ENCODE measurements around the gene BMPR2. TPM values are rescaled to one million over a fixed set of nuclear protein-coding genes. Genes with fewer than 3 reads are reported as not detected.
A peak's percentile ranks its signal among the peaks of the same experiment; 100 is the strongest.

BMPR2 gene
- total RNA-seq, 1 donor: 44.2 TPM

DNA sequence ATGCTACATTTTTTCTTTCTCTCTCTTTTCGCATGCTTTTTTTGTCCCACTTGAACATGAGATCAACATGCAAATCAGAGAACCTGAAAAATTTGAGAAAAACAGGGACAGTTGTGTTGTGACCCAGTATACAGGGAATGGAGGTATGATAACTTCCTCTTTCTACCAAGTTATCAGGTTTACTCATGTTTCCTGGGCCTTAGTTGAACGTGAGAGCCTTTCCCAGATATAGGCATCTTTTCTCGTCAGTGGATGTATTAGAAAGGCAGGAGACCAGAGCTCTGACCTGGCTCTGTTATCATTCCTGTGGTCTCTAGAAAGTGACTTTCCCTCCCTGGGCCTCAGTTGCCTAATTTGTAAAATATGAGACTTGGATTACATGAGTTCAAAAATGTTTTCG is 228.6 kb downstream of the BMPR2 start:
- no peak for DNase-seq (ENCODE audit: insufficient read length, low spot score, missing footprints)
- TF ChIP-seq, protein P1, sequence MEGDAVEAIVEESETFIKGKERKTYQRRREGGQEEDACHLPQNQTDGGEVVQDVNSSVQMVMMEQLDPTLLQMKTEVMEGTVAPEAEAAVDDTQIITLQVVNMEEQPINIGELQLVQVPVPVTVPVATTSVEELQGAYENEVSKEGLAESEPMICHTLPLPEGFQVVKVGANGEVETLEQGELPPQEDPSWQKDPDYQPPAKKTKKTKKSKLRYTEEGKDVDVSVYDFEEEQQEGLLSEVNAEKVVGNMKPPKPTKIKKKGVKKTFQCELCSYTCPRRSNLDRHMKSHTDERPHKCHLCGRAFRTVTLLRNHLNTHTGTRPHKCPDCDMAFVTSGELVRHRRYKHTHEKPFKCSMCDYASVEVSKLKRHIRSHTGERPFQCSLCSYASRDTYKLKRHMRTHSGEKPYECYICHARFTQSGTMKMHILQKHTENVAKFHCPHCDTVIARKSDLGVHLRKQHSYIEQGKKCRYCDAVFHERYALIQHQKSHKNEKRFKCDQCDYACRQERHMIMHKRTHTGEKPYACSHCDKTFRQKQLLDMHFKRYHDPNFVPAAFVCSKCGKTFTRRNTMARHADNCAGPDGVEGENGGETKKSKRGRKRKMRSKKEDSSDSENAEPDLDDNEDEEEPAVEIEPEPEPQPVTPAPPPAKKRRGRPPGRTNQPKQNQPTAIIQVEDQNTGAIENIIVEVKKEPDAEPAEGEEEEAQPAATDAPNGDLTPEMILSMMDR (IDR thresholded peaks at IDR 0.05; ENCODE audit: extremely low read depth, low read depth, low read length): no peak
- H3K4me3 ChIP-seq (ENCODE audit: insufficient read depth, low read length): no peak overlapping the region

DNA sequence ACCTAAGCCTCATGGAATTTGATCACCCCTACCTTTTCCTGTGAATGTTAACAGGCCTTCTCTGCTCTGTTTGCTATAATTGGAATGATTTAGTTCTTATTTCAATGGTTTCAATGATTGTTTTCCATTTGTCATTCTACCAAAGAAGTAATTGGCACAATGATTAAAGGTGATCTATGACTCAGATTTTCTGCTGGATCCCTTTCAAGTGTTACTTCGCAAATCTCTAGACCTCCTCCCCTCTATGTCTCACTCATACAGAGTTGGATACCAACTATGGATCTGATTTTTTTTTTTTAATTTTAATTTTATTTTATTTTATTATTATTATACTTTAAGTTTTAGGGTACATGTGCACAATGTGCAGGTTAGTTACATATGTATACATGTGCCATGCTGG is 229.0 kb downstream of the BMPR2 start:
- Histone ChIP-seq H3K79me2 (ENCODE audit: insufficient read depth, low read length) (no peaks in the 10 kb centered on the region), H3K4me3 (ENCODE audit: insufficient read depth, low read length) (no peak overlapping the region), H3K27me3 (ENCODE audit: insufficient read depth, low read length) (no peaks in the 10 kb centered on the region), H4K20me1 (ENCODE audit: insufficient read depth, low read length) (no peaks in the 10 kb centered on the region), H2AFZ (ENCODE audit: low read length) (no peak overlapping the region), H3K36me3 (ENCODE audit: insufficient read depth, low read length) (no peaks in the 10 kb centered on the region), H3K4me2 (ENCODE audit: insufficient read depth, low read length) (no peak overlapping the region), H3K27ac (ENCODE audit: low read depth, low read length) (no peak overlapping the region), H3K9me3 (ENCODE audit: low read depth, low read length) (no peaks in the 10 kb centered on the region), H3K4me1 (ENCODE audit: insufficient read depth, low read length) (no peaks in the 10 kb centered on the region)
- DNase-seq (ENCODE audit: insufficient read length, low spot score, missing footprints): no peak
- TF ChIP-seq, protein P1 (IDR thresholded peaks at IDR 0.05; ENCODE audit: extremely low read depth, low read depth, low read length): no peak

More for the DNA sequence above, 228.6 kb downstream of the BMPR2 start:
- Histone ChIP-seq H3K4me1 (ENCODE audit: insufficient read depth, low read length) (no peaks in the 10 kb centered on the region), H3K4me2 (ENCODE audit: insufficient read depth, low read length) (no peak overlapping the region), H3K36me3 (ENCODE audit: insufficient read depth, low read length) (no peaks in the 10 kb centered on the region), H4K20me1 (ENCODE audit: insufficient read depth, low read length) (no peaks in the 10 kb centered on the region), H3K9me3 (ENCODE audit: low read depth, low read length) (no peaks in the 10 kb centered on the region), H3K27ac (ENCODE audit: low read depth, low read length) (no peak overlapping the region), H3K27me3 (ENCODE audit: insufficient read depth, low read length) (no peaks in the 10 kb centered on the region), H2AFZ (ENCODE audit: low read length) (no peak overlapping the region), H3K79me2 (ENCODE audit: insufficient read depth, low read length) (no peaks in the 10 kb centered on the region)

DNA sequence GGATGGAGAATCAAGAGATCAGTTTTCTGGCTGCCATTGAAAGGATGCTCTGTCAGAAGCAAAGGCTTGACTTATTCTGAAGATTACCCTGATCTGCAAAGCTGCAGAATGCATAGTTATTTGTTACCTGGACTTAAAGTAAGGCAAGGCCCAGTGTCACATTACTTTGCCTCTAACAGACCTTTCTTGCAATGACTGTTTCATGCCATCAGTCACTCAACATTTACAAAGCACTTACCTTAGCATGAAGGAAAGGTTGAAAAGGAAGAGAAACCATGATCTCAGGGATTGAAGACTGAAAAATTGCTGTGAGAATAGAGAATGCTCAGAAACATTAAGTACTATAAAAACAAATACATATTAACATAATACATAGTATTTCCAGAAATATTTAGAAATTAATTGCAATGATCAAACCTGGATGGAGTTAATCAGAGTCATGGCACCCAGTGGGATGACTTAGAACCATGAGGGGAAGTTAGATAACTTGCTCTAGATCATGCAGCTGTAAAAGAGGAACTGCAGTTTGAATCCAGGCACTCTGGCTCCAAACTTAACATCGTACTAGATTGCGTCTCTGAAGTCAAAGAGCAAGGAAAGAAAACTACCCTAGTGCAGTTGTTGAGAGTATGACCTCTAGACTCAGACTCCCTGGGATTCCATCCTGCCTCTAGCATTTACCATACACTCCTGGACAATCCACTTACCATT is 232.2 kb downstream of the BMPR2 start:
- H3K36me3 ChIP-seq (ENCODE audit: insufficient read depth, low read length): no peaks in the 10 kb centered on the region
- TF ChIP-seq, protein P1 (IDR thresholded peaks at IDR 0.05; ENCODE audit: extremely low read depth, low read depth, low read length): no peak

DNA sequence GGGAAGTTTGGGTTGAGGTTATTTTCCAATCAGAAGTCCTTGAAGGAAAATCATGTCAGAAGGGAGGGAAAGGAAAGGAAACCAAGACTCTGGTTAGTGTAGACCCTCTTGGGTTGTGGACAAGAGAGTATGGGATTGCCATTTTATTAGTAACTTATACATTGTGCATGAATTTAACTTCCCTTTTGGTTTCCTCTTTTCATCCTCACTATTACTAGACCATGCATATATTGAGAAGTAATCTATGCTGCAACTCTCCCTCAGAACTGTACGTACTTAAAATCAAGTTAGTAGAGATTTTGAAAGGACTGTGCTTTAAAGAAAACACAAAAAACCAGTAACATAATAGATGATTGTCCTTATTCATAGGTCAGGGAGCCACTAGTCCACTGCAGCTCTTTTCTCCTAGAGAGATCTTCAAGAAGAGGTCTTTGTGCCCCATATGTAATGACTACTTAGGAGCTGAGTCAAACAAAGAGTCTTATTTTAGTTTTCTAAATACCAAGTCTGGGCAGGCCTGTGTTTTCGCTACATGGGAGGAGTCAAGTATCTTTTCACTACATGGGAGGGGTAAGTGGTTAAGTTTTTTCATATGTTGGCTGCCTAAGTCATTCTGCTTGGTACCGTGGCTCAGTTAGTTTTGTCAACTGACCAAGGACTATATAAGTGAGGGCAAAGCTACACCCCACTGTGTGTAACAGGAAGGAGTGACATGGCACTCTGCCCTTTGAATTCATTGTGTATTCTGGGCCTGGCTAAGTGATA is 233.4 kb downstream of the BMPR2 start:
- no peaks in the 10 kb centered on the region for H3K27me3 ChIP-seq (ENCODE audit: insufficient read depth, low read length)
- TF ChIP-seq, protein P1 (IDR thresholded peaks at IDR 0.05; ENCODE audit: extremely low read depth, low read depth, low read length): no peak
- no peaks in the 10 kb centered on the region for H3K4me1 ChIP-seq (ENCODE audit: insufficient read depth, low read length)
- no peak for DNase-seq (ENCODE audit: insufficient read length, low spot score, missing footprints)
- H3K27ac ChIP-seq (ENCODE audit: low read depth, low read length): no peak overlapping the region
- peak overlapping the region; percentile 14 for H3K4me2 ChIP-seq (ENCODE audit: insufficient read depth, low read length)
- H3K79me2 ChIP-seq (ENCODE audit: insufficient read depth, low read length): no peaks in the 10 kb centered on the region
- H3K4me3 ChIP-seq (ENCODE audit: insufficient read depth, low read length): no peak overlapping the region
- peak overlapping the region; percentile 60 for H2AFZ ChIP-seq (ENCODE audit: low read length)
- H3K9me3 ChIP-seq (ENCODE audit: low read depth, low read length): no peaks in the 10 kb centered on the region
- no peaks in the 10 kb centered on the region for H4K20me1 ChIP-seq (ENCODE audit: insufficient read depth, low read length)
- H3K36me3 ChIP-seq (ENCODE audit: insufficient read depth, low read length): no peaks in the 10 kb centered on the region

More for the DNA sequence above, 232.2 kb downstream of the BMPR2 start:
- H3K9me3 ChIP-seq (ENCODE audit: low read depth, low read length): no peaks in the 10 kb centered on the region
- H3K27me3 ChIP-seq (ENCODE audit: insufficient read depth, low read length): no peaks in the 10 kb centered on the region
- H3K4me1 ChIP-seq (ENCODE audit: insufficient read depth, low read length): no peaks in the 10 kb centered on the region
- H3K79me2 ChIP-seq (ENCODE audit: insufficient read depth, low read length): no peaks in the 10 kb centered on the region
- no peaks in the 10 kb centered on the region for H4K20me1 ChIP-seq (ENCODE audit: insufficient read depth, low read length)
- no peak overlapping the region for H3K4me3 ChIP-seq (ENCODE audit: insufficient read depth, low read length)
- DNase-seq (ENCODE audit: insufficient read length, low spot score, missing footprints): no peak
- H3K27ac ChIP-seq (ENCODE audit: low read depth, low read length): no peak overlapping the region
- no peak overlapping the region for H2AFZ ChIP-seq (ENCODE audit: low read length)
- H3K4me2 ChIP-seq (ENCODE audit: insufficient read depth, low read length): no peak overlapping the region

Measured in osteoblast (primary cell).